Stimulated activated CD4-positive, alpha-beta T cell treated with anti-CD3 and anti-CD28 coated beads, Interleukin-2, amount 100 ng/mL, for 48 hours (primary cell): ENCODE data around the gene IFIT5.
"Not testable (repeated sequence)": the region's sequence is repeated elsewhere in the genome, so short reads cannot be mapped to it uniquely, and the experiment has no call there.

ENCODE experiments used
- DNase-seq, 2 donors: peaks; one replicate each; pipeline ENCODE4 v3.0.0-alpha.2; 2020

Gene IFIT5

DNA sequence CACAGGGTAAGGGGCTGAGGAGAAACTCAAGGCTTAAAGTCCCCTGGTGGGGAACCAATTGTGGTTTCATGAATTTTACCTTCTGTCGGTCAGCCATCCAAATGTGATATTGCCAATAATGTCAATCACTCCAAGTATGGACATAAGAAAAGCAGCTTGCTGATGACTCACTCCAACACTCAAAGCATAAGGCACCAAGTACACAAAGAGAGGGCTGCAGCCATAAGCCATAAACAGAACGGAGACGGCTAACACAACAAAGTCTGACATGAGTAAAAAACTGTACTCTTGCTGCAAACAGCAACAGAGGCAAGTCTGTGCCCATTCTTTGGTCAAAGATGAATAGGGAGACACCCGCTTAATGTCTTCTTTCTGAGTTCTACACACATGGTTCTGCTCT, 24.2 kb downstream of the IFIT5 start:
- no peak for DNase-seq

DNA sequence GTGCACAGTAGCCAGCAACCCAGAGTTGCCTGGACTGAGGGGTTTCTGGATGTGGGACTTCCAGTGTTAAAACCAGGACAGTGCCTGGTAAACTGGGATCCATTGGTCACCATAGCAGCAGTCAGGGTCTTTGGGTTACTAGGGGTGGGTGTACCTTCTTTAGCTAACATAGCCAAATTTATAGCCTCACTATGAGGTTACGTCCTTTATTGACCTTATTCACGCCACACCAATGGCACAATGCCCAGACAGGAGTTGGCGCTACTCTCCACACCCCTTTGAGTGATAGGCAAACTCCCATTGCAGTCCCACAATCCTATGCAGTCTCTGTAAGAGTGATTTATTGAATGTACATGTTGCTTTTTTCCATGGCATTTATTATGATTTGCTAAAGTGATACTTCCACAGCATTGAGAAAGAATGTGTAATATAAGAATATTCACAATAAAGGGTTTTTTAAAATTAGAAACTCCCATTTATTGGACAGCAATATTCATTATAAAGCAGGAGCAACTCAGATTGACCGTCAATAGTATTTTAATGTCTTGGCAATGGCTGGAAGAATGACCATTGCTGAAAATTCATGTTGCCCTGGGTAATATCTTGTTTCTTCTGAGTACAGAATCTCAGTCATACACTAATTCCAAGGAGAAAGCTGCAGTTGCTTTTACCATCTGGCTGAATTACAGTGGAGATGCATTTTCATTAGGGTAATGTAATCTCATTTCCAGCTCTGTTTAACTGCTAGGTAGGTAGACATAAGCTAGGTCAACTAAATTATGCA, 26.1 kb downstream of the IFIT5 start:
- no peak for DNase-seq

DNA sequence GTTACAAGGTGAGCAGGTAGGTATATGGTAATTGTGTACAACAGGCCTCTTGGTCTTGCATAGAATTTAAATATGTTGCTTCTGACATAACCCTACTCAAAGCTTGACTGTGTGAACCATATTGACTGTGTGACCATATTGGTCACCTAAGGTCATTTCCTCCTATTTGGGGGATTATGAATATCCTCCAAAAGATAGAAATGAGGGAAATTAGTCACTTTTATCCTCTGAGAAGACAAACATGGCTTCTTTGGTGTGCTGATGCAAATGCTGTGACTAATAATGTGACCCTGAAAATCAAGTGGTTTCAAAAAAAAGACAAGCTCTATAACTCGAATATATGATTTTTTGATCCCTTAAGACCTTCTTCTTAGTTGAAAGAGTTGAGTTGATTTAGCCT, 27.9 kb downstream of the IFIT5 start:
- DNase-seq = no peak

DNA sequence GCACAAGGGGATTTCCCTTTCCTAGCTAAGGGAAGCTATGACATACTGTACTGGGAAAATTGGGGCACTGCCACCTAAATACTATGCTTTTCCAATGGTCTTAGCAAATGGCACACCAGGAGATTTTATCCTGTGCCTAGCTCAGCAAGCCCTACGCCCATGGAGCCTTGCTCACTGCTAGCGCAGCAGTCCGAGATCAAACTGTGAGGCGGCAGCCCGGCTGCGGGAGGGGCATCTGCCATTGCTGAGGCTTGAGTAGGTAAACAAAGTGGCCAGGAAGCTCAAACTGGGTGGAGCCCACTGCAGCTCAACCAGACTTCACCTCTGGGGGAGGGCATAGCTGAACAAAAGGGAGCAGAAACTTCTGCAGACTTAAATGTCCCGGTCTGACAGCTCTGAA, 30.5 kb downstream of the IFIT5 start:
- DNase-seq = not testable (repeated sequence)

DNA sequence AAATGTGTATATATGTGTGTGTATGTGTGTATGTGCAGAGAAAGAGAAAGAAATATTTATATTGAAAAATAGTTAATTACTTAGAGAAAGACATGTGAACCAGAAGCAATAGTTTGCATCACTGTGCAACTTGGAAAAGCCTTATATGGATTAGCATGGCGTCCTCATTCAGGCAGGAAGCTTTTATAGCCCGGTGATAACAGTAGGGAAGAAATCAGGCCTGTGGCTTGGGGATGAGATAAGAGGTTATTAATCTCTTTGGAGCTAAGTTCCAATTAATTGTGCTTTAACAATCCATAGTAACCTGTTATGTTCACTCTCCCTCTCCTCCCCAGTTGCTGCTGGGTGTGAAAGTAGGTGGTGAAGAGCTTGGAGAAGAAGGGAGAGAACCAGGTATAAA, 36.5 kb downstream of the IFIT5 start:
- no peak for DNase-seq

DNA sequence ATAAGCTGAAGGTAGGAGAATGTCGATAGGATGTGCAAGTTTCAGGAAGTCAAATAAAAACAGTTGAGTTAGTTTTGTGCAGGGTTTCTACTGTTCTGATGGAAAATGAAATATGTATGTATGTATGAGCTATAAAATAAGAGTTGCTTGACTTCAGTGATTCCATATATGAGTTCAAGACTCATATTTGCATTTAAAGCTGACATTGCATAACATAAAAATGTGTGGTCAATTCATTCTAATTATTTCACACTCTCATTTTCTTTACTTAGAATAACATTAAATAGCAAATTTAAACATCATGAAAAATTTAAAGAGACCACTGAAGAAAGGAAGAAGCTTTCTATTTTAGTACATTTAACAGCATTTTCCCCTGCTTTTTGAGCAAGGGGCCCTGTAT, 37.8 kb downstream of the IFIT5 start:
- no peak for DNase-seq

DNA sequence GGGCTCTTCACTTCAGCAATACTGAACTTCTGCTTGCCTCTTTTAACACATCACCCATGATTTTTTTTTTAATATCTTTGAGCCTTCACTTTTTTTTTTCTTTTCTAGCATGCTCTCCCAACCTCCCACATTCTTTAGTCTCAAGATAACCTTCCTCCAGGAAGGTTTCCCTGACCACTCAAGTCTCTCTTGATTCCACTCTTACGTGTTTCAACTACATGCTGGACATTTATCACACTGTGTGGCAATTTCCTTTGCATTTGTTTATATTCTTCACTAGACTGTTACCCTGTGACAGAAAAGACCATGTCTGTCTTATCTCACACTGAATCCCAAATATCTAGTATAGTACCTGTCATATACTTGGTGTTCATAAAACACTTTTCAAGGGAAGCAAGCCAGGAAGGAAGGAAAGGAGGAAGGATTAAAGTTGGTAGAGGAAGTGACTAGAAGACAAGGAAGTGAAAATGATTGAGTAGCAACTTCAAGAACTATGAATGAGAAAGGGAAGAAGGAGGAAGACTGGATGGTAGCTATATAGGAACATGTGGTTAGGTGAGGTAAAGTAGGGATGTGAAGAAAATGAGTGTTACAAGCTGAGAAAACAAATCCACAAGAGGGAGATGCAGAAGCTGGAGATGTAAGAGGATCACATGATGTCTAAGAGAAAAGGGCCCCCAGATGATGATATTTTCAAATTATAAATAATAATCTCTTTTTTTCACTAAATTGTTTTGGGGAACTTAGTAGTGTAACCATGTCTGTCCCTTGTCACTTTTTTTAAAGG, 40.4 kb downstream of the IFIT5 start:
- DNase-seq = no peak

DNA sequence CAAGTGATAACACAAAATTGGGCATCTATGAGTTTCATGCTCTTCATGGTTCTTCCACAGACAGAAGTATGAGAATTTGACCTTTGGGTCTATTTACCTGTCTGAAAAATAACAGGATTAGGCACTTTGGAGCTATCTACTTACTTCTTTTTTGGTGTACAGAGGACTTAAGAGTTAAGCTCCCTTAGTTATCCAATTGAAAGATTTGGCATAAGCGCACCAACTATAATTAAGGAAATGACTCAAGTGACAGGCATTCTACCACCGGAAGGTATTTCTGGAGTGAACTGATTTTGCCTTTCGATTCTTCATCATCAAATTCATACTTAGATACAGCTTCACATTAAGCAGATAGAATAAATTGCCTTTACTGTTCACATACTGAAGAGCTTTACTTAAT, 43.9 kb downstream of the IFIT5 start:
- DNase-seq = no peak

DNA sequence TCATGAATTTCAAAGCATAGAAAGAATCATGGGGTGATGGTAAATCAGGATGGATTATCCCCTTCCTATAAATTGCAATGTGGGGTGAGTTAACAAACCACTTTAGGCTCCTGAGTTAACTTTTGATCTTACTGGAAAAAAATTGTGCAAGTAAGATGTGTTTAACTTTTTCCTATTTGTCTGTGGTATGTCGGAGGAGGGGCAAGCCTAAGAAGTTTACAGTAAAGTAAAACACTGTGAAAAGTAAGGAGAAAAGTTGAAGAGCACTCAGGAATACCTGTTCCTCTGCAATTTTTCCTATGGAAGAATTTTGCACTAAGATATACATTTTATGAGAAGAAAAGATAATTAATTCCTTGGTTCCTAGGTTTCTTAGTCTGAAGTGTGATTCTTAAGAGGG, 44.4 kb downstream of the IFIT5 start:
- no peak for DNase-seq

DNA sequence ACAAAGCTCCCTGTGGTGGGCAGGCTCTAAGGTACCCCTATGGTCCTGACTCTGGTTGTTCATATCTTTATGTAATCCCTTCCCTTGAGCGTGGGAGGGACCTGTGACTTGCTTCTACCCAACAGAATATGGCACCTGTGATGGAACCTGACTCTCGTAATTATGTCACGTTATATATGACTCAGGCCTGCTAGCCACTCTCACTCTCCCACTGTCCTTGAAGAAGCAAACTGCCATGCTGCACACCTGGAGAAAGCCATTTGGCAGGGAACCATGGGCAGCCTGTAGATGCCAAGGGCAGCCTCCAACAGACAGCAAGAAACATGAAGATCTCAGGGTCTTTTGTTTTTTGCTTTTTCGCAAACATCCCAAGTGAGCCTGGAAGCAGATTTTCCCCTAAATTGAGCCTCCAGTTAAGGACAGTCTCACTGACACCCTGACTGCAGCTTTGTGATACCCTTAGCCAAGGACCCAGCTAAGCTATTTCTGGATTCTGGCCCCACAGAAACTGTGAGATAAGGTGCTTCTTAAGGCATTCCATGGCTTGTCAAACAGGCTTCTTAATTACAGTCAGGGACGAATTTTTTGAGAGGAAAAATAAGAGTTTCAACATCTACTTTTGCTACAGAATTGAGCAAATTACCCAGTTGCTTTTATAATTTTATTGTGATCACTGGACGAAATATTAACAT, 49.6 kb downstream of the IFIT5 start:
- DNase-seq = no peak

DNA sequence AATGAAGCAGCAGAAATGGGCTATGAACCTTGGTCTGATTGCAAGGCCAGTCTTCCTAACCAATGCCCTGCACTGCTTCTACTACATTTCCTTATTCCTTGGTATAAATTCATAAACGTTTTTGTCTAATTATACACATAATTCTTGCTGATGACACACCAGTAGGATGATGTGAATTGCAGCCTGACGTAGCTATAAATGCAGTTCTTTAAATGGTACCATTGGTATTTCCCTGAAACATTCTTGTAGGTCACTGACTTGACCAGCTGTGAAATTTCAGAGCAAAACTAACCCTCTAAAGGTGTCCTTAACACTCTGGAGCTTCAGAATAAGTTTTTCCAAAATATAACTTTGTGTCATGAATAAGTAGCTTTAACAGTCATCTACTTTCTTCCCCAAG, 50.8 kb downstream of the IFIT5 start:
- DNase-seq = no peak

DNA sequence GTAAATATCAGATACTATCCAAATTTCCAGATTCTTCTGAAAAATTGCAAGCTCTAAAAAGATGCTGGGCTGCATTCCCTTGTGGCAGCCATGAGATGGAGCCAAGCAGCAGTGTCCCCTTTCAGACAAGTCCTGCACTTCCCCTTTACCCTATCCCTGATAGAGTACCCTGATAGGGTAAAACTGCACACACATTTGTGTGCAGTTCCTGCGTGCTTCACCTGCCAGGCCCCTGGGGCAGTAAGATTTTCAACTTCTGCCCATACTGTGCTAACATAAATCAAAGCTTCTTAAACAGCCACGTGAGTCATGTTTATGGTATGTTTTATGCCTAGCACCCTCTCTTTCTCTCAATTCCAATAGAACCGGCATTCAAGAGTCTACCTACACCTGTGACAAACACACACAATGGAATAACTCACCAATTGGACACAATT, 52.2 kb downstream of the IFIT5 start:
- DNase-seq = no peak

DNA sequence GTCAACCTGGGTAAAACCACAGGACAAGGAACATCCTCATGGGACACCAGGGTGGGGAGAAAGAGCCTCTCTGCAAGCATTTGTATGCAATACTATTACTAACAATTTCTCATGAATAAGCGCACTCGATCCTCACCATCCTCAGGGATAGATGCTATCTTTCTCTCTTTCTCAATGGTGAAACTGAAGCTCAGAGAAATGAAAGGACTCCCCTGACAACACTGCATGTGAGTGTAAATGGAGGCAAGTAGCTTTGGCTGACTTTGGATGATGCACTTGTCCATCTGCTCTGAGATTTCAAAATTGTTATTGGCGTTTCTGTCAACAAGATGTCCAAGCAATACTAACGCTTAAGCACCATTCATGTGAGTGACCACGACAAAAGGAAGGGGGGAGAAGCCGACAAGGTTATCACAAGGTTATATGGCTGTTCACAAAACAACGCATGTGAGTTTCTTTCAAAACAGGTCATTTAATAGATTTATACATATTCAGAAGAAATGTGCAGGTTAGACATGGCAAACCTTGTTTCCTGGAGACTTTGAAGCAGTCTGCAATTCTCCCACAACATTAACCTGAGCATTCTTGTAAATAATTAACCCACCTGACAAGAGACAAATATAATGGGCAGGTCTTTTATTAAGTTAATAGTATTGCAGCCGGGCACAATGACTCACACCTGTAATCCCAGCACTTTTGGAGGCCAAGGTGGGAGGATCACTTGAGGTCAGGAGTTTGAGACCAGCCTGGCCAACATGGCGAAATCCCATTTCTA, 54.0 kb downstream of the IFIT5 start:
- DNase-seq = no peak

DNA sequence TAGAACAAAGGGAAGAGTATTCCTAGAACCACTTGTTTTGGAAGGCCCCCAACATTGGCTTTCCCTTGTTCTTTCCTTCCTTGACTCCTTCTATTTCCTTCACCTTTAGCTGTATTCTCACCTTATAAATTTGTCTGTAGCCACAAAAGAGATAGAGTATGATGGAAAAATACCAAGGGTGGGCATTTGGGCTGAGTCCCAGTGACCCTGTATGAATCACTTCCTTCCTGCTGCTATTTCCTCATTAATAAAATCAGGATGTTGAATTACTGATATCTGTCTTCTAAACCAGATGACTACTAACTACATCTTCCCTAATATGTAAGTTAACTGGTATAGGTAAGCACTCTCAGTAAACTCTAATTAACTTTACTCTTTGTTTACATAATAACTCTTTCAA, 55.1 kb downstream of the IFIT5 start:
- DNase-seq = no peak
